OCI-LY7 (cell line): ENCODE results near the gene RPL39L. TPM values are rescaled to one million over a fixed set of nuclear protein-coding genes. Genes with fewer than 3 reads are reported as not detected.
"Not testable (repeated sequence)": the region's sequence is repeated elsewhere in the genome, so short reads cannot be mapped to it uniquely, and the experiment has no call there.

ENCODE experiments used
- BruUV-seq: library from RNA; stranded (reverse); fragments of 400-500 nt; replicated peaks from 2 replicates; lab custom pipeline; 2021; lab: Mats Ljungman, UMichigan
- CTCF ChIA-PET: fragments of 300-600 bp; sonication (Branson Sonifier 250); formaldehyde crosslinking; loops from one replicate; lab custom pipeline; 2022; ENCODE audit warnings: antibody characterized with exemption; ENCODE audit not compliant: unreplicated experiment; lab: Charles Lee
- POLR2A ChIA-PET: fragments of 300-600 bp; sonication (Branson Sonifier 250); formaldehyde crosslinking; loops from one replicate; lab custom pipeline; 2022; ENCODE audit warnings: antibody characterized with exemption; lab: Charles Lee
- DNase-seq: peaks from one replicate; pipeline ENCODE4 v3.0.0-alpha.2; 2015; ENCODE audit warnings: low spot score
- H2AFZ ChIP-seq: fragments of 200-600 bp; sonication (generic), shearing (Covaris generic); 2 replicates; pipeline ENCODE4 v1.6.1; 2014; ENCODE audit warnings: mild to moderate bottlenecking, antibody characterized with exemption, low read length, moderate library complexity
- H3K27ac ChIP-seq: fragments of 200-600 bp; sonication (generic); 2 replicates; pipeline ENCODE4 v1.5.1; 2014; ENCODE audit warnings: mixed run types, low read depth, mild to moderate bottlenecking, moderate library complexity, low read length, inconsistent platforms; ENCODE audit not compliant: poor library complexity, severe bottlenecking
- H3K36me3 ChIP-seq: fragments of 200-600 bp; sonication (generic); 2 replicates; pipeline ENCODE4 v1.6.1; 2014; ENCODE audit warnings: mild to moderate bottlenecking, antibody characterized with exemption, low read length, moderate library complexity, mixed read lengths; ENCODE audit not compliant: insufficient read depth
- H3K4me1 ChIP-seq: fragments of 200-600 bp; sonication (generic); 2 replicates; pipeline ENCODE4 v1.5.1; 2014; ENCODE audit warnings: mild to moderate bottlenecking, low read length; ENCODE audit not compliant: insufficient read depth, poor library complexity, severe bottlenecking
- H3K4me2 ChIP-seq: fragments of 200-600 bp; sonication (generic); 2 replicates; pipeline ENCODE4 v1.6.1; 2014; ENCODE audit warnings: mild to moderate bottlenecking, low read length
- H3K4me3 ChIP-seq: fragments of 200-600 bp; sonication (generic); 2 replicates; pipeline ENCODE4 v1.5.1; 2014; ENCODE audit warnings: mild to moderate bottlenecking, low read depth, low read length; ENCODE audit not compliant: poor library complexity, severe bottlenecking
- H3K79me2 ChIP-seq: fragments of 200-600 bp; sonication (generic); 2 replicates; pipeline ENCODE4 v1.6.1; 2016; ENCODE audit warnings: low read depth, mild to moderate bottlenecking, low read length, moderate library complexity, mixed read lengths; ENCODE audit not compliant: insufficient read depth
- H3K9me2 ChIP-seq: fragments of 200-600 bp; sonication (generic); 2 replicates; pipeline ENCODE4 v1.6.1; 2016; ENCODE audit warnings: mild to moderate bottlenecking, low read length, mixed read lengths; ENCODE audit not compliant: insufficient read depth
- H3K9me3 ChIP-seq: fragments of 200-600 bp; sonication (generic); 2 replicates; pipeline ENCODE4 v1.6.1; 2014; ENCODE audit warnings: mild to moderate bottlenecking, mixed run types, low read length, mixed read lengths
- H4K20me1 ChIP-seq: fragments of 200-600 bp; sonication (generic); 2 replicates; pipeline ENCODE4 v1.6.1; 2014; ENCODE audit warnings: mild to moderate bottlenecking, antibody characterized with exemption, low read length, moderate library complexity, mixed read lengths; ENCODE audit not compliant: insufficient read depth
- CTCF ChIP-seq: fragments of 200-600 bp; sonication (generic); conservative IDR thresholded peaks from 2 replicates; pipeline ENCODE4 v1.5.1; 2014; ENCODE audit warnings: mild to moderate bottlenecking, antibody characterized with exemption, low read length, moderate library complexity, mixed read lengths
- EZH2phosphoT487 ChIP-seq: fragments of 200-600 bp; sonication (generic); IDR thresholded peaks from 2 replicates; pipeline ENCODE4 v1.6.1; 2018; ENCODE audit warnings: low read depth, borderline replicate concordance, mild to moderate bottlenecking, mixed run types, antibody characterized with exemption, low read length, moderate library complexity, mixed read lengths
- intact Hi-C: fragments of 100-400 bp; cut with micrococcal nuclease; formaldehyde crosslinking; loops from one replicate; pipeline ENCODE4 v1.10.0; 2022; ENCODE audit not compliant: unreplicated experiment
- total RNA-seq, 2 experiments: library from RNA; depleted of rRNA in 1 of 2; stranded (reverse); fragments of >200 nt in 1 of 2; shearing (Covaris generic) in 1 of 2; gene quantifications; 2 replicates each; pipeline ENCODE4 v1.2.3, GENCODE V29; 2014 to 2022

RPL39L gene
- total RNA-seq, 2 experiments from 2014 or later: 46.5 to 79.2 TPM

- Histone ChIP-seq H3K27ac (no peak overlapping the region), H2AFZ (no peak overlapping the region), H3K36me3 (no peaks in the 10 kb centered on the region), H3K4me2 (no peak overlapping the region), H4K20me1 (no peaks in the 10 kb centered on the region), H3K9me2 (no peaks in the 10 kb centered on the region), H3K9me3 (no peaks in the 10 kb centered on the region), H3K79me2 (no peaks in the 10 kb centered on the region), H3K4me1 (peaks cover 2% of the 10 kb centered on the region), H3K4me3 (no peak overlapping the region)
- ChIA-PET POLR2A (interaction anchor here (0.5 to 1.0 kb wide), 2 partner anchors 30 to 1331 kb away, joined by 3 read pairs; no protein-coding TSS in a partner anchor), CTCF (no interaction called here)
- TF ChIP-seq EZH2phosphoT487: no peak
- no peak for TF ChIP-seq CTCF
- no peak for DNase-seq
- intact Hi-C loops: no loop called here
- BruUV-seq: no TSS peak
Measured at GRCh38 chr3:187181454-187182170, 42.3 kb upstream of the RPL39L start.

GRCh38 chr3:187172929-187173328, 33.6 kb upstream of the RPL39L start:
- Histone ChIP-seq H3K4me1 (no peaks in the 10 kb centered on the region), H3K27ac (no peak overlapping the region), H3K79me2 (no peaks in the 10 kb centered on the region), H4K20me1 (no peaks in the 10 kb centered on the region), H3K4me3 (no peak overlapping the region), H2AFZ (no peak overlapping the region), H3K9me3 (no peaks in the 10 kb centered on the region), H3K9me2 (no peaks in the 10 kb centered on the region), H3K36me3 (no peaks in the 10 kb centered on the region), H3K4me2 (no peak overlapping the region)
- DNase-seq: no peak
- no TSS peak for BruUV-seq
- CTCF ChIA-PET: no interaction called here
- TF ChIP-seq EZH2phosphoT487: no peak
- no peak for TF ChIP-seq CTCF
- POLR2A ChIA-PET: no interaction called here
- intact Hi-C loops: no loop called here

- H3K4me2 ChIP-seq, intact Hi-C loops, H4K20me1 ChIP-seq, H3K27ac ChIP-seq, H3K36me3 ChIP-seq, BruUV-seq, CTCF ChIA-PET, H3K4me3 ChIP-seq, H3K79me2 ChIP-seq, H3K4me1 ChIP-seq, H2AFZ ChIP-seq, DNase-seq, H3K9me3 ChIP-seq, H3K9me2 ChIP-seq: not testable (repeated sequence)
- POLR2A ChIA-PET: interaction anchor here (0.5 kb wide), 1 partner anchor 558 kb away, joined by 3 read pairs; the partner anchor contains the start of gene AHSG
Measured at GRCh38 chr3:187170911-187171310, 31.6 kb upstream of the RPL39L start.
